HCT116 (cell line): ENCODE data around the gene CENPU. TPM values are rescaled to one million over a fixed set of nuclear protein-coding genes. Genes with fewer than 3 reads are reported as not detected.

Experiments
- ATAC-seq: fragments of 200-7000 bp; cut with Tn5 transposase; 2 replicates; pipeline ENCODE4 v1.9.1; 2020; ENCODE audit warnings: mild to moderate bottlenecking, moderate library complexity
- BruUV-seq: library from RNA; stranded (reverse); fragments of 400-500 nt; replicated peaks from 2 replicates; lab custom pipeline; 2021; lab: Mats Ljungman, UMichigan
- CTCF ChIA-PET: fragments of 300-600 bp; sonication (Branson Sonifier 250); formaldehyde crosslinking; loops from one replicate; lab custom pipeline; 2021; ENCODE audit warnings: antibody characterized with exemption; lab: Charles Lee
- POLR2A ChIA-PET: fragments of 300-600, 350-600 bp; sonication (Branson Sonifier 250); formaldehyde crosslinking; loops from one replicate; lab custom pipeline; 2021; ENCODE audit warnings: antibody characterized with exemption; lab: Charles Lee
- RAD21 ChIA-PET, 2 experiments: fragments of 300-600 bp; sonication (Branson Sonifier 250); formaldehyde crosslinking; loops; one replicate each; lab custom pipeline; 2023; ENCODE audit warnings: low total read pairs in 2 of 2; ENCODE audit not compliant: uncharacterized antibody in 2 of 2, unreplicated experiment in 2 of 2, low non-redundant PET in 1 of 2; lab: Charles Lee
- DNase-seq: peaks from one replicate; pipeline ENCODE4 v3.0.0-alpha.2; 2010; ENCODE audit warnings: low read depth, low spot score
- H2AFZ ChIP-seq: fragments of 200-600 bp; shearing (Covaris generic), sonication (generic); 2 replicates; pipeline ENCODE4 v1.6.1; 2017; ENCODE audit warnings: low read depth, mixed run types, mixed read lengths, antibody characterized with exemption, low read length; ENCODE audit not compliant: poor library complexity, severe bottlenecking
- H3K27ac ChIP-seq: 2 replicates; pipeline ENCODE4 v1.5.1; 2012; ENCODE audit warnings: low read depth, low read length
- H3K27me3 ChIP-seq: fragments of 200-600 bp; sonication (generic); 2 replicates; pipeline ENCODE4 v1.6.1; 2016; ENCODE audit warnings: mixed run types, low read length, mixed read lengths; ENCODE audit not compliant: insufficient read depth
- H3K36me3 ChIP-seq, 2 experiments: fragments of 200-500 bp in 1 of 2; fragments of 200-600 bp in 1 of 2; sonication (Bioruptor generic) in 1 of 2; sonication (generic) in 1 of 2; 2 replicates each; pipeline versions ENCODE4 v1.5.1 to v1.6.1; 2014 to 2016; ENCODE audit warnings: low read length in 2 of 2, inconsistent platforms in 1 of 2, mixed read lengths in 1 of 2, mixed run types in 1 of 2; ENCODE audit not compliant: insufficient read depth in 2 of 2, control insufficient read depth in 1 of 2
- H3K4me1 ChIP-seq, 2 experiments: fragments of 200-600 bp in 1 of 2; sonication (generic) in 1 of 2; 2 replicates each; pipeline versions ENCODE4 v1.5.1 to v1.6.1; 2012 to 2017; ENCODE audit warnings: low read length in 2 of 2, inconsistent platforms in 1 of 2, mild to moderate bottlenecking in 1 of 2, mixed read lengths in 1 of 2, mixed run types in 1 of 2, moderate library complexity in 1 of 2; ENCODE audit not compliant: insufficient read depth in 2 of 2, control insufficient read depth in 1 of 2
- H3K4me2 ChIP-seq: fragments of 200-600 bp; sonication (generic); 2 replicates; pipeline ENCODE4 v1.6.1; 2017; ENCODE audit warnings: mixed run types, low read length, mixed read lengths
- H3K4me3 ChIP-seq, 2 experiments: fragments of 200-600 bp in 1 of 2; sonication (generic) in 1 of 2; replicated peaks in 1 of 2; 2 replicates each; pipeline ENCODE4 v1.5.1; 2011 to 2016; ENCODE audit warnings: low read length in 2 of 2, control low read depth in 1 of 2, low read depth in 1 of 2, mild to moderate bottlenecking in 1 of 2, mixed read lengths in 1 of 2, mixed run types in 1 of 2
- H3K79me2 ChIP-seq: fragments of 200-600 bp; sonication (generic); 2 replicates; pipeline ENCODE4 v1.6.1; 2017; ENCODE audit warnings: mild to moderate bottlenecking, mixed run types, low read length, moderate library complexity, mixed read lengths; ENCODE audit not compliant: insufficient read depth
- H3K9ac ChIP-seq: fragments of 200-600 bp; sonication (generic); 2 replicates; pipeline ENCODE4 v1.6.1; 2016; ENCODE audit warnings: low read length, mixed read lengths
- H3K9me2 ChIP-seq: fragments of 200-600 bp; sonication (generic), shearing (Covaris generic); 2 replicates; pipeline ENCODE4 v1.6.1; 2017; ENCODE audit warnings: mixed run types, mild to moderate bottlenecking, moderate library complexity; ENCODE audit not compliant: insufficient read depth
- H3K9me3 ChIP-seq, 2 experiments: fragments of 200-500 bp in 1 of 2; fragments of 200-600 bp in 1 of 2; sonication (Bioruptor generic) in 1 of 2; sonication (generic) in 1 of 2; 2 replicates each; pipeline ENCODE4 v1.6.1; 2014 to 2017; ENCODE audit warnings: low read length in 2 of 2, mixed read lengths in 2 of 2, inconsistent platforms in 1 of 2, low read depth in 1 of 2, mild to moderate bottlenecking in 1 of 2, mixed run types in 1 of 2, moderate library complexity in 1 of 2; ENCODE audit not compliant: control insufficient read depth in 1 of 2, insufficient read depth in 1 of 2
- H4K20me1 ChIP-seq: fragments of 200-600 bp; sonication (generic), shearing (Covaris generic); 2 replicates; pipeline ENCODE4 v1.6.1; 2017; ENCODE audit warnings: mixed run types, mild to moderate bottlenecking, moderate library complexity; ENCODE audit not compliant: insufficient read depth
- ATF3 ChIP-seq: IDR thresholded peaks from 2 replicates; pipeline ENCODE4 v1.6.1; 2012
- CTCF ChIP-seq, 3 experiments: fragments of 200-600 bp in 1 of 3; sonication (generic) in 1 of 3; IDR thresholded peaks in 2 of 3; conservative IDR thresholded peaks in 1 of 3; 2 replicates each; pipeline ENCODE4 v1.5.1; 2012 to 2017; ENCODE audit warnings: low read depth in 2 of 3, low read length in 2 of 3, antibody characterized with exemption in 1 of 3, borderline replicate concordance in 1 of 3, control low read depth in 1 of 3, mild to moderate bottlenecking in 1 of 3, mixed read lengths in 1 of 3, mixed run types in 1 of 3, moderate library complexity in 1 of 3; ENCODE audit not compliant: insufficient read depth in 1 of 3
- ELF1 ChIP-seq: IDR thresholded peaks from 2 replicates; pipeline ENCODE4 v1.6.1; 2012; ENCODE audit warnings: low read depth, borderline replicate concordance
- EZH2 ChIP-seq: fragments of 200-600 bp; sonication (generic); IDR thresholded peaks from 2 replicates; pipeline ENCODE4 v1.6.1; 2017; ENCODE audit warnings: antibody characterized with exemption, mixed run types
- POLR2AphosphoS5 ChIP-seq: IDR thresholded peaks from 2 replicates; pipeline ENCODE4 v1.6.1; 2011; ENCODE audit warnings: mild to moderate bottlenecking, low read depth, low read length, moderate library complexity
- RAD21 ChIP-seq: IDR thresholded peaks from 2 replicates; pipeline ENCODE4 v1.6.1; 2012; ENCODE audit warnings: low read depth, mild to moderate bottlenecking
- SIN3A ChIP-seq: IDR thresholded peaks from 2 replicates; pipeline ENCODE4 v1.6.1; 2012; ENCODE audit warnings: low read depth
- SP1 ChIP-seq: IDR thresholded peaks from 2 replicates; pipeline ENCODE4 v1.6.1; 2012; ENCODE audit warnings: low read depth
- TCF7L2 ChIP-seq: IDR thresholded peaks from 2 replicates; pipeline ENCODE4 v1.7.0; 2011; ENCODE audit warnings: borderline replicate concordance, inconsistent platforms; ENCODE audit not compliant: insufficient read depth, insufficient read length; ENCODE audit errors: extremely low read depth
- YY1 ChIP-seq: IDR thresholded peaks from 2 replicates; pipeline ENCODE4 v1.6.1; 2011; ENCODE audit warnings: low read length, low read depth, moderate library complexity, mild to moderate bottlenecking; ENCODE audit not compliant: insufficient replicate concordance; ENCODE audit errors: extremely low read depth
- ZNF274 ChIP-seq: fragments of 200-500 bp; sonication (Bioruptor generic); IDR thresholded peaks from 2 replicates; pipeline ENCODE4 v1.6.1; 2014; ENCODE audit warnings: mild to moderate bottlenecking, low read depth, low read length, inconsistent platforms
- intact Hi-C: fragments of 100-400 bp; cut with micrococcal nuclease; formaldehyde crosslinking; loops from 2 replicates; pipeline ENCODE4 v1.10.0; 2022
- total RNA-seq: library from RNA; stranded (reverse); gene quantifications from one replicate; pipeline ENCODE4 v1.2.1, GENCODE V29; 2021; ENCODE audit not compliant: unreplicated experiment

Gene CENPU
- total RNA-seq, 1 experiment from 2014 or later = 28.2 TPM

DNA sequence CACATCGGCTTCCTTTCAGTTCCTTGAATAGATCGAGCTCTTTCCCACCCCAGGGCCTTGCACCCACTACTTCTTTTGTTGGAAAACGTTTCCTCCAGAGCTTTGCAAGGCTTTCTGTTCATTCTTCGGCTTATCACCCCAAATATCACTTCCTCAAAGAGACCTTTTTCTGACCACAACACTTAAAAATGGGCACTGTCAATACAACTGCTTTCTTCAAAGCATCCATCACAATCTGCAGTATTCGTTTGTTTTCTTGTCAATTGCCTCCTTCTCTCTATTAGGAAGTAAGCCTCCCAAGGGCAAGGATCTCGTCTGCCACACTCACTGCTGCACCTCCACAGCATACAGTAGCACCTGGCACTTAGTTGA lies 17.7 kb upstream of the CENPU start:
- H3K9ac ChIP-seq = no peak overlapping the region
- no peaks in the 10 kb centered on the region for H3K27me3 ChIP-seq
- H3K27ac ChIP-seq = no peak overlapping the region
- H3K4me2 ChIP-seq = no peak overlapping the region
- ChIA-PET CTCF (no interaction called here), POLR2A (no interaction called here), RAD21 (no interaction called here)
- no peak overlapping the region for H2AFZ ChIP-seq
- intact Hi-C loops = no loop called here
- no peak overlapping the region for H3K4me3 ChIP-seq
- ATAC-seq (no peak), DNase-seq (no peak)
- no peak for TF ChIP-seq SIN3A
- H3K9me3 ChIP-seq = no peaks in the 10 kb centered on the region
- H4K20me1 ChIP-seq = no peaks in the 10 kb centered on the region
- BruUV-seq = no TSS peak
- no peaks in the 10 kb centered on the region for H3K79me2 ChIP-seq
- no peaks in the 10 kb centered on the region for H3K36me3 ChIP-seq
- peaks cover 0 to 2% of the 10 kb centered on the region in 2 experiments; a peak in 1 of 4 replicates for H3K4me1 ChIP-seq
- no peaks in the 10 kb centered on the region for H3K9me2 ChIP-seq

DNA sequence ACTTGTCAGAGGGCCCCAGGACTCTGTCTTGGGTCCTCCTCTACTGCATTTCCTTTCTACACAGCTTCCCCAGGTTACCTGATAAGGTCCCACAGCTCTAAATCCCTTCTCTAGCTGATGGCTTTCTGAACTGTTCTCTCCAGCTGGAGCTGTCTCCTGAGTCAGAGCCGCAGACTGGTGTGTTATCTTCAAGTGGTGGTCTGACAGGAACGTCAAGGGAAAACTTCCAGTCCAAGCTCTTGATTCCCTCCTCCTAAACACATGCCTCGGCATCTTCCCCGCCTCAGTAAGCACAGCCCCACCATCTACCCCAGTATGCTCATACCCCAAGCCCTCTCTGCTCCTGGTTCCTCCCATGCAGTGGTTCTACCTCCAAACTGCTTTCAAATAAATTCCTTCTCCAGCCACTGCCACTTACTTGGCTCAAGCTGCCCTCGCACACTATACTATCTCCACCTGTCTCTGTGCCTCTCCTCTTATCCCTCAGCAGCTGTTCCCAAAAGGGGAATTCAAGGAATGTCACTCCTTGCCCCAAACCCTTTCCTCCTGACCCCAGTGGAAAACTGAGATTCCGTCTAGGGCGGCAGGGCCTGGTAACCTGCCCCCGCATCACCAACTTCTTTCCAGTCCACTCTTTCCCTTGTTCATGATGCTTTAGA lies 17.2 kb upstream of the CENPU start:
- CTCF ChIA-PET = no interaction called here
- no peaks in the 10 kb centered on the region for H4K20me1 ChIP-seq
- H3K36me3 ChIP-seq = no peaks in the 10 kb centered on the region
- H3K4me3 ChIP-seq = no peak overlapping the region
- no peak overlapping the region for H3K4me2 ChIP-seq
- POLR2A ChIA-PET = no interaction called here
- TF ChIP-seq TCF7L2 = no peak
- no peak for TF ChIP-seq POLR2AphosphoS5
- TF ChIP-seq EZH2 = no peak
- TF ChIP-seq YY1 = no peak
- no peak for TF ChIP-seq CTCF (IDR thresholded peaks at IDR 0.05 in 2 of 3, conservative IDR thresholded peaks at IDR 0.05 in 1 of 3; ENCODE audit: borderline replicate concordance in 1 of 3, insufficient read depth in 1 of 3, low read depth in 2 of 3, low read length in 2 of 3)
- TF ChIP-seq RAD21 = no peak
- TF ChIP-seq ATF3 = no peak
- TF ChIP-seq ELF1 = no peak
- no peak for TF ChIP-seq SP1
- TF ChIP-seq ZNF274 = no peak
- no peak overlapping the region for H3K9ac ChIP-seq
- ATAC-seq (no peak), DNase-seq (no peak)
- RAD21 ChIA-PET = no interaction called here
- H2AFZ ChIP-seq = no peak overlapping the region
- no TSS peak for BruUV-seq
- H3K27ac ChIP-seq = no peak overlapping the region
- H3K27me3 ChIP-seq = no peaks in the 10 kb centered on the region
- H3K4me1 ChIP-seq = peaks cover 0 to 7% of the 10 kb centered on the region in 2 experiments; a peak in 1 of 4 replicates
- no peaks in the 10 kb centered on the region for H3K79me2 ChIP-seq
- no peaks in the 10 kb centered on the region for H3K9me2 ChIP-seq
- intact Hi-C loops = no loop called here
- no peaks in the 10 kb centered on the region for H3K9me3 ChIP-seq
